H9 (cell line): Measurements from ENCODE around the gene ZDHHC17. TPM values are rescaled to one million over a fixed set of nuclear protein-coding genes. Genes with fewer than 3 reads are reported as not detected.
A peak's percentile ranks its signal among the peaks of the same experiment; 100 is the strongest.
"Not testable (repeated sequence)": the region's sequence is repeated elsewhere in the genome, so short reads cannot be mapped to it uniquely, and the experiment has no call there.

Source experiments
- DNase-seq: peaks from one replicate; pipeline ENCODE4 v3.0.0-alpha.2; 2017
- H2AFZ ChIP-seq: one replicate; pipeline ENCODE4 v1.6.1; 2013; ENCODE audit warnings: mild to moderate bottlenecking, low read length, control low read depth, moderate library complexity
- H2AK5ac ChIP-seq: 2 replicates; pipeline ENCODE4 v1.6.1; 2013; ENCODE audit warnings: low read length, control low read depth, mixed read lengths; ENCODE audit not compliant: insufficient read length
- H2BK120ac ChIP-seq: one replicate; pipeline ENCODE4 v1.6.1; 2013; ENCODE audit warnings: low read depth, mild to moderate bottlenecking, low read length, control low read depth, inconsistent platforms; ENCODE audit not compliant: poor library complexity, severe bottlenecking
- H2BK12ac ChIP-seq: 2 replicates; pipeline ENCODE4 v1.6.1; 2013; ENCODE audit warnings: low read length, control low read depth, mixed read lengths, low read depth; ENCODE audit not compliant: insufficient read length
- H2BK15ac ChIP-seq: 2 replicates; pipeline ENCODE4 v1.6.1; 2013; ENCODE audit warnings: low read depth, low read length, control low read depth
- H2BK20ac ChIP-seq: one replicate; pipeline ENCODE4 v1.6.1; 2013; ENCODE audit warnings: low read depth, mild to moderate bottlenecking, low read length, control low read depth, inconsistent platforms; ENCODE audit not compliant: poor library complexity, severe bottlenecking
- H2BK5ac ChIP-seq: 2 replicates; pipeline ENCODE4 v1.6.1; 2013; ENCODE audit warnings: low read length, control low read depth, mixed read lengths; ENCODE audit not compliant: insufficient read length
- H3K14ac ChIP-seq: 2 replicates; pipeline ENCODE4 v1.6.1; 2013; ENCODE audit warnings: low read length, control low read depth; ENCODE audit not compliant: insufficient read depth
- H3K18ac ChIP-seq: 2 replicates; pipeline ENCODE4 v1.6.1; 2013; ENCODE audit warnings: low read depth, mild to moderate bottlenecking, mixed read lengths, low read length, control low read depth; ENCODE audit not compliant: insufficient read length
- H3K23ac ChIP-seq: 2 replicates; pipeline ENCODE4 v1.6.1; 2013; ENCODE audit warnings: low read length, control low read depth, mixed read lengths, low read depth; ENCODE audit not compliant: insufficient read length
- H3K23me2 ChIP-seq: 2 replicates; pipeline ENCODE4 v1.6.1; 2013; ENCODE audit warnings: low read depth, mild to moderate bottlenecking, mixed read lengths, low read length, control low read depth; ENCODE audit not compliant: insufficient read length, poor library complexity, severe bottlenecking
- H3K27ac ChIP-seq: 2 replicates; pipeline ENCODE4 v1.5.1; 2013; ENCODE audit warnings: low read length, control low read depth, mixed read lengths, low read depth; ENCODE audit not compliant: insufficient read length
- H3K27me3 ChIP-seq: 2 replicates; pipeline ENCODE4 v1.6.1; 2013; ENCODE audit warnings: low read length, control low read depth, inconsistent platforms; ENCODE audit not compliant: insufficient read depth
- H3K4ac ChIP-seq: 2 replicates; pipeline ENCODE4 v1.6.1; 2013; ENCODE audit warnings: low read depth, mild to moderate bottlenecking, control low read depth, inconsistent platforms, low read length, moderate library complexity
- H3K4me1 ChIP-seq: 2 replicates; pipeline ENCODE4 v1.6.1; 2013; ENCODE audit warnings: low read length, control low read depth, inconsistent platforms; ENCODE audit not compliant: insufficient read depth
- H3K4me2 ChIP-seq: 2 replicates; pipeline ENCODE4 v1.6.1; 2013; ENCODE audit warnings: low read length, control low read depth, mixed read lengths; ENCODE audit not compliant: insufficient read length, insufficient read depth
- H3K56ac ChIP-seq: 2 replicates; pipeline ENCODE4 v1.6.1; 2013; ENCODE audit warnings: low read depth, mild to moderate bottlenecking, mixed read lengths, low read length, control low read depth; ENCODE audit not compliant: insufficient read length
- H3K79me1 ChIP-seq: 2 replicates; pipeline ENCODE4 v1.6.1; 2013; ENCODE audit warnings: low read depth, mild to moderate bottlenecking, moderate library complexity, low read length, control low read depth, inconsistent platforms; ENCODE audit not compliant: insufficient read depth, poor library complexity, severe bottlenecking
- H3K79me2 ChIP-seq: 2 replicates; pipeline ENCODE4 v1.6.1; 2013; ENCODE audit warnings: low read length, control low read depth, inconsistent platforms; ENCODE audit not compliant: insufficient read depth
- H3K9ac ChIP-seq: 2 replicates; pipeline ENCODE4 v1.6.1; 2013; ENCODE audit warnings: low read length, control low read depth, mixed read lengths; ENCODE audit not compliant: insufficient read length; ENCODE audit errors: extremely low read depth
- H3K9me3 ChIP-seq: one replicate; pipeline ENCODE4 v1.6.1; 2013; ENCODE audit warnings: low read depth, low read length, inconsistent platforms; ENCODE audit not compliant: control insufficient read depth
- H3T11ph ChIP-seq: one replicate; pipeline ENCODE4 v1.6.1; 2013; ENCODE audit warnings: mild to moderate bottlenecking, low read length, control low read depth, inconsistent platforms
- H4K20me1 ChIP-seq: one replicate; pipeline ENCODE4 v1.6.1; 2013; ENCODE audit not compliant: control insufficient read depth, insufficient read length, insufficient read depth
- H4K5ac ChIP-seq: 2 replicates; pipeline ENCODE4 v1.6.1; 2013; ENCODE audit warnings: low read depth, mild to moderate bottlenecking, mixed read lengths, low read length, control low read depth; ENCODE audit not compliant: insufficient read length
- H4K8ac ChIP-seq: replicated peaks from 2 replicates; pipeline ENCODE4 v1.6.1; 2013; ENCODE audit warnings: low read length, control low read depth, mixed read lengths, low read depth; ENCODE audit not compliant: insufficient read length
- H4K91ac ChIP-seq: 2 replicates; pipeline ENCODE4 v1.6.1; 2013; ENCODE audit warnings: low read depth, mild to moderate bottlenecking, moderate library complexity, mixed read lengths, low read length, control low read depth; ENCODE audit not compliant: insufficient read length
- H3K27ac Mint-ChIP-seq, 3 experiments: 2 replicates in 2 of 3; 3 replicates in 1 of 3; pipeline ENCODE4 v1.8.0; 2020 to 2021; ENCODE audit warnings: mixed read lengths in 3 of 3, mild to moderate bottlenecking in 1 of 3, moderate library complexity in 1 of 3
- H3K27me3 Mint-ChIP-seq: 2 replicates; pipeline ENCODE4 v1.8.0; 2021; ENCODE audit warnings: low read depth, mild to moderate bottlenecking, moderate library complexity, mixed read lengths
- H3K36me3 Mint-ChIP-seq, 3 experiments: 2 replicates in 2 of 3; 3 replicates in 1 of 3; pipeline ENCODE4 v1.8.0; 2020 to 2021; ENCODE audit warnings: low read depth in 3 of 3, mixed read lengths in 3 of 3; ENCODE audit not compliant: insufficient read depth in 1 of 3
- H3K4me1 Mint-ChIP-seq, 2 experiments: 2 replicates each; pipeline ENCODE4 v1.8.0; 2020; ENCODE audit warnings: mixed read lengths in 2 of 2
- H3K4me3 Mint-ChIP-seq, 2 experiments: 2 replicates in 1 of 2; 3 replicates in 1 of 2; pipeline ENCODE4 v1.8.0; 2020 to 2021; ENCODE audit warnings: mild to moderate bottlenecking in 2 of 2, mixed read lengths in 2 of 2, moderate library complexity in 1 of 2
- H3K9me3 Mint-ChIP-seq, 2 experiments: 2 replicates in 1 of 2; 3 replicates in 1 of 2; pipeline ENCODE4 v1.8.0; 2020; ENCODE audit warnings: mild to moderate bottlenecking in 2 of 2, mixed read lengths in 2 of 2, moderate library complexity in 1 of 2
- CTCF ChIP-seq: fragments of 200-600 bp; sonication (generic); conservative IDR thresholded peaks from 3 replicates; pipeline ENCODE4 v1.8.0; 2021; ENCODE audit warnings: antibody characterized with exemption, mild to moderate bottlenecking
- WGBS: extraction: QIAGEN DNeasy Blood & Tissue Kit; methylation state at CpG from one replicate; pipeline ENCODE4 v1.1.7; 2013; ENCODE audit warnings: missing lambda C conversion rate, low lambda C conversion rate, mixed read lengths; ENCODE audit not compliant: insufficient read length; ENCODE audit errors: extremely low coverage; 5-methylcytosine and 5-hydroxymethylcytosine counted together
- total RNA-seq: library from RNA; stranded (reverse); gene quantifications from 2 replicates; pipeline ENCODE4 v1.2.1, GENCODE V29; 2021

The ZDHHC17 gene
- total RNA-seq, 1 experiment from 2014 or later = 32.6 TPM

- Histone ChIP-seq H3K27me3 (no peaks in the 10 kb centered on the region), H3K56ac (no peak overlapping the region), H3K18ac (no peak overlapping the region), H2BK15ac (no peak overlapping the region), H3T11ph (no peak overlapping the region), H4K91ac (no peak overlapping the region), H3K79me1 (no peaks in the 10 kb centered on the region), H2BK12ac (no peak overlapping the region), H3K14ac (no peak overlapping the region), H3K27ac (no peak overlapping the region), H4K5ac (no peak overlapping the region), H3K23ac (no peak overlapping the region), H2BK20ac (no peak overlapping the region), H3K4ac (no peak overlapping the region), H3K23me2 (no peaks in the 10 kb centered on the region), H2BK120ac (no peak overlapping the region), H2AFZ (no peak overlapping the region), H4K20me1 (no peaks in the 10 kb centered on the region), H3K79me2 (peaks cover 25% of the 10 kb centered on the region; the same call in 1 of the 2 replicates), H3K4me1 (peaks cover 12% of the 10 kb centered on the region), H4K8ac (no peak overlapping the region), H2BK5ac (no peak overlapping the region), H2AK5ac (no peak overlapping the region), H3K4me2 (no peak overlapping the region), H3K9ac (no peak overlapping the region), H3K9me3 (no peaks in the 10 kb centered on the region)
- no peak for DNase-seq
- Mint-ChIP-seq H3K27me3 (no peaks in the 10 kb centered on the region), H3K27ac (peak overlapping the region in 1 of 3 experiments; percentile 42; a peak in 1 of 7 replicates), H3K36me3 (peaks cover 0 to 4% (median 0%) of the 10 kb centered on the region in 3 experiments; a peak in 1 of 7 replicates), H3K4me3 (no peak overlapping the region), H3K4me1 (peaks cover 40 to 54% of the 10 kb centered on the region in 2 experiments), H3K9me3 (no peaks in the 10 kb centered on the region)
- TF ChIP-seq CTCF = no peak
- WGBS = no CpG with 5 or more reads among the region's 5 CpGs
Measured at GRCh38 chr12:76778364-76778763, 14.4 kb downstream of the ZDHHC17 start.

- peak overlapping the region in 1 of 3 experiments; percentile 72; a peak in 2 of 7 replicates for H3K27ac Mint-ChIP-seq
- not testable (repeated sequence) for H3K27ac ChIP-seq, H2BK5ac ChIP-seq, H3K9ac ChIP-seq, H4K8ac ChIP-seq, DNase-seq, H2AK5ac ChIP-seq, H2BK12ac ChIP-seq, H3K18ac ChIP-seq, H3K9me3 ChIP-seq, H4K91ac ChIP-seq, H4K20me1 ChIP-seq, H3K4me3 Mint-ChIP-seq, H3K79me1 ChIP-seq, H3K9me3 Mint-ChIP-seq, H3K23me2 ChIP-seq, H3K4ac ChIP-seq, H3K4me2 ChIP-seq, H4K5ac ChIP-seq, H2BK15ac ChIP-seq, H3K36me3 Mint-ChIP-seq, H3K23ac ChIP-seq, H2AFZ ChIP-seq, H3K14ac ChIP-seq, H2BK120ac ChIP-seq, H3K27me3 Mint-ChIP-seq, H3K56ac ChIP-seq, H2BK20ac ChIP-seq, H3K27me3 ChIP-seq, H3T11ph ChIP-seq
- peaks cover 25% of the 10 kb centered on the region; the same call in 1 of the 2 replicates for H3K79me2 ChIP-seq
- H3K4me1 ChIP-seq = peaks cover 12% of the 10 kb centered on the region
- no CpG with 5 or more reads among the region's 5 CpGs for WGBS
- H3K4me1 Mint-ChIP-seq = peaks cover 42 to 59% of the 10 kb centered on the region in 2 experiments
Measured at GRCh38 chr12:76779310-76779709, 15.4 kb downstream of the ZDHHC17 start.
